Osteocyte (in vitro differentiated cells): ENCODE results near the gene ANO2. TPM values are rescaled to one million over a fixed set of nuclear protein-coding genes. Genes with fewer than 3 reads are reported as not detected.

Experiments used
- DNase-seq: peaks from one replicate; pipeline ENCODE4 v3.0.0; 2021; ENCODE audit warnings: mixed read lengths; ENCODE audit not compliant: unreplicated experiment; ENCODE audit errors: extremely low spot score
- H3K27ac Mint-ChIP-seq: one replicate; pipeline ENCODE4 v1.8.0; 2021; ENCODE audit warnings: mild to moderate bottlenecking, mixed read lengths; ENCODE audit not compliant: unreplicated experiment
- H3K27me3 Mint-ChIP-seq: one replicate; pipeline ENCODE4 v1.8.0; 2021; ENCODE audit warnings: mixed read lengths; ENCODE audit not compliant: unreplicated experiment
- H3K36me3 Mint-ChIP-seq: one replicate; pipeline ENCODE4 v1.8.0; 2021; ENCODE audit warnings: mixed read lengths; ENCODE audit not compliant: unreplicated experiment
- H3K4me1 Mint-ChIP-seq: one replicate; pipeline ENCODE4 v1.8.0; 2021; ENCODE audit warnings: mixed read lengths; ENCODE audit not compliant: unreplicated experiment
- H3K4me3 Mint-ChIP-seq: one replicate; pipeline ENCODE4 v1.8.0; 2021; ENCODE audit warnings: mild to moderate bottlenecking, moderate library complexity, mixed read lengths; ENCODE audit not compliant: unreplicated experiment
- H3K9me3 Mint-ChIP-seq: one replicate; pipeline ENCODE4 v1.8.0; 2021; ENCODE audit warnings: mixed read lengths; ENCODE audit not compliant: unreplicated experiment
- total RNA-seq: library from RNA; stranded (reverse); gene quantifications from 2 replicates; pipeline ENCODE4 v1.2.1, GENCODE V29; 2021
- TF ChIP-seq, protein P1 (sequence below): fragments of 200-600 bp; sonication (generic); IDR thresholded peaks from 2 replicates; pipeline ENCODE4 v1.5.0; 2021; ENCODE audit warnings: antibody characterized with exemption, mild to moderate bottlenecking, moderate library complexity

ANO2 gene
- total RNA-seq, 1 donor from 2014 or later, result 0.59 TPM

DNA sequence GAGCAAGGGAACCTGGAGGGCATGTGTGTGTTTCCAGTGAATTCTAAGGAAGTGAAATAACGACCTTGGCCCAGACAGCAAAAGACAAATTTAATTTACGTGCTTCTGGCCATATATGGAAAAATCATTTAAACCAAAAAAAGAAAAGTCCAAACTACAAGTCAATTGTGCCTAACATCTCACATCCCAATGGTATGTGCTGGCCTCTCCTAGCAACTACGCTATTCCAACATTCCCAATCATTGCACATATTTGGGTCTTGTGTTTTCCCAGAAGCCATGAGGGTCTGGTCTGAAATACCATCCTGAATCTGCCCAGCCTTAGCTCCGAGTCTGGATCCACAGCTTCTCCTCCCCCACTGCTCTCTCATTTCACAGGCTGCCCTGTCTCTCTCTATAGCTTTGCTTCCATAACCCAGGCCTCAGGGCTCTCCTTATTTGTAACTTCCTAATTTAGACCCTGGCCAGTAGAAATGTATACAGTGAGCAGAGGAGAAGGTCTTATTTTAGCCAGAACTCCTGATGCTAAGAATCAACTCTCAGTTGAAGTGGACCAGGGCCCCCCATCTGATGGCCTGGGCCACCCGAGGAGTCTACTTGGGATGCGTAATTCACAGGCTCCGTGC lies 224.6 kb downstream of the ANO2 start:
- Mint-ChIP-seq H3K4me3 (no peak overlapping the region), H3K4me1 (peaks cover 7% of the 10 kb centered on the region), H3K27me3 (no peaks in the 10 kb centered on the region), H3K27ac (no peak overlapping the region), H3K36me3 (no peaks in the 10 kb centered on the region), H3K9me3 (no peaks in the 10 kb centered on the region)
- TF ChIP-seq, protein P1, sequence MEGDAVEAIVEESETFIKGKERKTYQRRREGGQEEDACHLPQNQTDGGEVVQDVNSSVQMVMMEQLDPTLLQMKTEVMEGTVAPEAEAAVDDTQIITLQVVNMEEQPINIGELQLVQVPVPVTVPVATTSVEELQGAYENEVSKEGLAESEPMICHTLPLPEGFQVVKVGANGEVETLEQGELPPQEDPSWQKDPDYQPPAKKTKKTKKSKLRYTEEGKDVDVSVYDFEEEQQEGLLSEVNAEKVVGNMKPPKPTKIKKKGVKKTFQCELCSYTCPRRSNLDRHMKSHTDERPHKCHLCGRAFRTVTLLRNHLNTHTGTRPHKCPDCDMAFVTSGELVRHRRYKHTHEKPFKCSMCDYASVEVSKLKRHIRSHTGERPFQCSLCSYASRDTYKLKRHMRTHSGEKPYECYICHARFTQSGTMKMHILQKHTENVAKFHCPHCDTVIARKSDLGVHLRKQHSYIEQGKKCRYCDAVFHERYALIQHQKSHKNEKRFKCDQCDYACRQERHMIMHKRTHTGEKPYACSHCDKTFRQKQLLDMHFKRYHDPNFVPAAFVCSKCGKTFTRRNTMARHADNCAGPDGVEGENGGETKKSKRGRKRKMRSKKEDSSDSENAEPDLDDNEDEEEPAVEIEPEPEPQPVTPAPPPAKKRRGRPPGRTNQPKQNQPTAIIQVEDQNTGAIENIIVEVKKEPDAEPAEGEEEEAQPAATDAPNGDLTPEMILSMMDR, result no peak
- peak; percentile 54 for DNase-seq

GRCh38 chr12:5718680-5719079 lies 226.4 kb downstream of the ANO2 start:
- no peak overlapping the region for H3K27ac Mint-ChIP-seq
- no peaks in the 10 kb centered on the region for H3K27me3 Mint-ChIP-seq
- H3K9me3 Mint-ChIP-seq, result no peaks in the 10 kb centered on the region
- H3K36me3 Mint-ChIP-seq, result no peaks in the 10 kb centered on the region
- TF ChIP-seq, protein P1, result no peak
- no peak overlapping the region for H3K4me3 Mint-ChIP-seq
- H3K4me1 Mint-ChIP-seq, result peaks cover 12% of the 10 kb centered on the region
- peak; percentile 81 for DNase-seq

DNA sequence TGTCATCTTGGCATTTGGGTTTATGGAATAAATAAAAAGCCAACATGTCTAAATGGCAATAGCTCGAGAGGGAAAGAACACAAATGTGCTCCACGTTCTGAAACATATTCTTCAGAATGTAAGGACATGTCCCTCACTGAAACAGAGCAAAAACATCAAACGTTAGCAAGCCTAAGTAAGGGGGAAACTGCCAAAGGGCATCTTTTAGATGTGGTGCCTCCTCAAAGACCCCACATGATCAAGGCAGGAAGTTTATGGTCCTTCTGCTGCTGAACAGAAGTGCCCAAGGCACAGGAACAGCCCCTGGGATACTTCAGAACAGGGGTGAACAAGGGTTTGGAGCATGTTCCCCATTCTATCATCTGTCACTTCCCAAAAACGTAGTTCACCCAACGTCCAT lies 227.0 kb downstream of the ANO2 start:
- Mint-ChIP-seq H3K4me3 (no peak overlapping the region), H3K9me3 (no peaks in the 10 kb centered on the region), H3K4me1 (peaks cover 12% of the 10 kb centered on the region), H3K27ac (no peak overlapping the region), H3K27me3 (no peaks in the 10 kb centered on the region), H3K36me3 (no peaks in the 10 kb centered on the region)
- peak; percentile 8 for DNase-seq
- TF ChIP-seq, protein P1, result no peak

DNA sequence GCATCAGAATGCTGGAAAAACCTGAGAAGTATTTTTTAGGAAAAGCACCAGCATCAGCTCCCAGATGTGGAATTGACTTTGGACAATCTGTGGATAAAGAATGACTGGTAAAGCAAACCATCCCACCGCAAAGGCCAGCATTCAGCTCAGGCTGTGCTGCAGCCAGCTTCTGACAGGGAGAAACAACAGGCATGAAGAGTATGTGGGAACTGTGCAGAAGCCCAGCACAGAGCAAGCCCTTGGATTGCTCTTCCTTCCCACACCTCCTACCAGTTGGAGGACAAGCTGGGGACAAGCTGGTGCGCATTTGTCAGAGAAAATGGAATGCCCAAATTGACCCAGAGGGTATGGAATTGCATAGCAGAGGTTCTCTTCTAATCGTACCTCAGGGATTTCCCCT lies 228.1 kb downstream of the ANO2 start:
- H3K27ac Mint-ChIP-seq, result no peak overlapping the region
- no peak overlapping the region for H3K4me3 Mint-ChIP-seq
- no peaks in the 10 kb centered on the region for H3K27me3 Mint-ChIP-seq
- no peaks in the 10 kb centered on the region for H3K9me3 Mint-ChIP-seq
- TF ChIP-seq, protein P1, result no peak
- H3K36me3 Mint-ChIP-seq, result no peaks in the 10 kb centered on the region
- peaks cover 12% of the 10 kb centered on the region for H3K4me1 Mint-ChIP-seq
- DNase-seq, result peak; percentile 21

GRCh38 chr12:5716201-5716600 lies 228.9 kb downstream of the ANO2 start:
- DNase-seq, result peak; percentile 10
- H3K27me3 Mint-ChIP-seq, result no peaks in the 10 kb centered on the region
- H3K4me1 Mint-ChIP-seq, result peaks cover 12% of the 10 kb centered on the region
- TF ChIP-seq, protein P1, result no peak
- no peak overlapping the region for H3K27ac Mint-ChIP-seq
- no peaks in the 10 kb centered on the region for H3K9me3 Mint-ChIP-seq
- no peaks in the 10 kb centered on the region for H3K36me3 Mint-ChIP-seq
- H3K4me3 Mint-ChIP-seq, result no peak overlapping the region
